Activated CD8-positive, alpha-beta memory T cell treated with anti-CD3 and anti-CD28 coated beads for 4 hours (primary cell): ENCODE measurements around the gene SEMA3B.
A peak's percentile ranks its signal among the peaks of the same experiment; 100 is the strongest.

Experiments
- DNase-seq, 2 donors: peaks; one replicate each; pipeline ENCODE4 v3.0.0-alpha.2; 2020; ENCODE audit warnings: low read depth in 2 of 2

Gene SEMA3B

DNA sequence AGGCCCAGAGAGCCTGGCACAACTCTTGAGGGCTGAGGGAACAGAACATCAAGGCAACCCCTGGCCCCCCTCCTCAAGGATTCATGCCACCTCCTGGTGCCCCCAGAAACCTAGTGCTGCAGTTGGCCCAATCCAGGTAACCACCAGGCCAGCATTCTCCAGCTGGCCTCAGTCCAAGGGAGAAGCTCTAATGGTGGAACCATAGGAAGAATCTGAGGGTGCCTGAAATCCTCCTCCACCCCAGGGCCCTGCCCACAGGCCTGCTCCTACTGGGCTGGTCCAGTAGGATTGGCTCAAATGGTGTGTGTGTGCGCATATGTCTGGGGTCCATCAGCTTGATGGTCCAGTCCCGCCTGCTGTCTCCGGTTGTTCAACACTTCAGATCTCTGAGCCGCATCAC lies 45.9 kb downstream of the SEMA3B start:
- DNase-seq, result no peak

DNA sequence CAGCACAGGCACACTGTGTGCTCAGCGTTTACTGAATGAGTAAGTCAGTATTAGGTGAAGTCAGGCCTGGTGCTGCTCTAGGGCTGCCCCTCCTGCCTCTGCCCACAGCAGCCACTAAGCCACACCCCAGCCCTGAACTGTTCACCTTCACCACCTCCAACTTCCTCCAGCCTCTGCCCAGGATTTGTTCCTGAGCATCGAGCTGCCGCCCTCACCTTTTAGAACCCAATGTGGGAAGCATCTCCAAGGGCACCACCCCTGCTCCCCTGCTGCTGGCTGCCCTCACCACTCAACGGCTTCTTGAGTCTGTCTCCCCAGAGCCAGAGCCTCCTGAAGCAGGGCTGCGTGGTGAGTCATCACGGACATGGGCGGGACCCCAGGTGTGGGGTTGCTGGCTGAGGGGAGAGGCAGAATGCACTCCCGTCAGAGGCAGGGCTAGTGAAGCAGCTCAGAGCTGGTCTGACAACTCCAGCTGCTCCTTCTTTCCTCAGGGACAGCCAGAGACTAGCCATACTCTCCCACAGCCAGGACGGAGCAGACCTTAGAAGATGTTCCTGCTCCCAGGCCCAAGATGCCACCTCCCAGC lies 47.8 kb downstream of the SEMA3B start:
- DNase-seq, result peak; percentile 54 to 67

DNA sequence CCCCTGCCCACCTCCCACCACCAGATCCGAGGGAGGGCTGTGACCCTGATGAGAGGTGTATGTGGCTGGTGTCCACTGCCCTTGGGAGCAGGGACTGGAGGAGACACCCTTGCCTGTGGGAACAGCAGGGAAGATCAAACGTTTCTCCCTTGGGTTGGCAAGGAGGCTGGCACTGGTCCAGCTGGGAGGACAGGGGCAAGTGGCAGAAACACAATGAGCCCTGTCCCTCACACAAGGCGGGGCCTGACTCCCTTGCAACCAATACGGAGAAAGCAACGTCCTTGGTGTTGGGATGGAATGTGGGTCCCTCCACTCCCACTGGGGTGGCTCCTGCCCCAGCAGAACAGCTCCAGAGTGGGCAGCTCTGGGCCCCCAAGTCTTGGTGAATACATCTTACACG lies 48.4 kb downstream of the SEMA3B start:
- no peak for DNase-seq

DNA sequence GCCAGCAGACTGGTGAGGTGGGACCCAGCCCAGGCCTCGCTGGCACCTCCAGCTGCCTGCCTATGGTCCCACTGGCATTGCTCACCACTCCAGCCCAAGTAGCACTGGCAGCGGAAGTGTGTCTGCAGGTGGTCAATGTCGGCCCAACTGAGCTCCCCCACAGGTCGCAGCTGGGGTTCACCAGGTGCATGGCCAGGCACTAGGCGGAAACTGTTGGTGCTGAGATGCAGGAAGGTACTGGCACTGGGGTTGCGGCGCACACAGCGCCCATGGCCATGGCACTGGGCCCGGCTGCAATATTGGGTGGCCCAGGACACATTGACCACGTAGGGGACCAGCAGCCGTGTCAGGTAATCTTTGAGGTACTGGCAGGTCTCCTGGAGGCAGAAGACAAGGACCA lies 49.2 kb downstream of the SEMA3B start:
- DNase-seq, result no peak

DNA sequence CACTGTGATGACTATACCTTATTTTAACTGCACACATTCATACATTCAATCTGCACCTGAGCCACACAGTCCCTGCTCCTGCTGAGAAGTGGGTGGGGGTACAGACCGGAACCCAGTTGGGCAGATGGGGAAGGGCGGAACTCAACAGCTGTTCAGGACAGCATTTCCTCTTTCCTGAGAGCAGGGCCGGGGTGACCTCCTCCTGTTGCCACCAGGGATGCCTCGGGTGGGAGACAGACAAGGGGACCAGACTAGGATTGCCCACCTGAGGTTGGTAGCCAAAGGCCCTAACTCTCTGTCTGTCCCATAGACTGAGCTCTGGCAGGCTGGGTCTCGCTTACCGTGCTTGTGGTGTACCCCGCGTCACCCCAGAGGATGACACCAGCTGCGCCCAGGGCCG lies 49.7 kb downstream of the SEMA3B start:
- DNase-seq, result no peak

DNA sequence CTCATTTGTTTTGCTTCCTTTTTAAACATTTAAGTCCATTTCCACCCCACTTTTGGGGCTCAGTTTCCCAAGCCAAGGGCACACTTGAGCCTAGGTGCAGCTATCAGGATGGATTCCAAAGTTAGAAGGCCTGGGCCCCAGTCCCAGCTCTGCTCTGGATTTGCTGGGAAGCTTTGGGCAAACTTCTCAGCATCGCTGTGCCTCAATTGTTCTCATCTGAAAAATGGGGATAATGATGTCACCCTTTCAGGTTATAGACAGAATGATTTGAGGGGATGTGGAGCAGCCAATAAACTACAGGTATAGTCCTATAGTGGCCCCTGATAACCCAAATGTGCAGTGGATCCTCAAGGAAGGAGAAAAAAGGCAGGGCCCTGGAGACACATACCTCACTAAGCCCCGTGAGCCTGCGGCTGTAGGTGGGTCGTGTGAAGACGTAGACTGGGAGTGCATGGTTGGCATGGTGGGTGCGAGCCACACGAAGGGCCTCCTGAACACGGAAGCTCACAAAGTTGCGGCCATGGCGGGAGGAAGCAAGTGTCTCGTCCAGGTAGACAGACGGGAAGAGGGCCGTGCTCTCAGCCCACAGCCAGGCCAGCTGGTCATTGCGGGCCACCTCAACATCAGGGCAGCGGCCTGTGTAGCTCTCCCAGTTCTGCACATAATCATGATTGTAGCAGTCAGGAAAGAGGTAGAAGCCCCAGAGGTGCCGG lies 50.4 kb downstream of the SEMA3B start:
- DNase-seq, result no peak

DNA sequence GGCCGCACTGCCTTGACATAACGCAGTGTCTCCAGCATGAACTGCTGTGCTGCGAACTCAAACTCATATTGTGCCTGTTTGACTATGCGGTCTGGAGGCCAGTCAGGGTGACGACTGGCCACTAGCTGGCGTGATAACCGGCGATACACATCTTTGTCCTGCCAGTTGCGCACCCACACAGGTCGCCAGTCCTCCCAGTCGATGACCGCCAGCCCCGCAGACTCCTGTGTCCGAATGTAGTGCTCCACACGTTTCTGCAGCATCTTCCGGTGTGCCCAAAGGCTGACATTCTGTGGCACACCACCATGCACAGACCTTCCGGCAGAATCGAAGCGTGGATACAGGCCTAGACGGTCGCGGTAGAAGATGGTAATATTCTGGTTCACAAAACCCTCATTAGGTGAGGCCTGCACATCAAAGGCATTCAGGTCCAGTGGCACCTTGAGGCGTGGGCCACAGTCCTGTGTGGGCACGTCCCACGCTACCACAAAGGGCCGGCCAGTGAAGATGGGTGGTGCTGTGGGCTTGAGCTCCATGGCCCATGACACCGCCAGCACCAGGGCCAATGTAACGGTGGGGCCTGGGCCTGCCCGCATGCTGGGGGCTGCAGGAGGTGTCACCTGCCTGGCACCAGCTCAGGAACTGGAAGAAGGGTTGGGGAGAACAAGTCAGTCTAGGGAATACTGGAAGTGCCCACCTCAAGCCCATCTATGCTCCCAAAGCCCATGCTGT lies 51.1 kb downstream of the SEMA3B start:
- no peak for DNase-seq

DNA sequence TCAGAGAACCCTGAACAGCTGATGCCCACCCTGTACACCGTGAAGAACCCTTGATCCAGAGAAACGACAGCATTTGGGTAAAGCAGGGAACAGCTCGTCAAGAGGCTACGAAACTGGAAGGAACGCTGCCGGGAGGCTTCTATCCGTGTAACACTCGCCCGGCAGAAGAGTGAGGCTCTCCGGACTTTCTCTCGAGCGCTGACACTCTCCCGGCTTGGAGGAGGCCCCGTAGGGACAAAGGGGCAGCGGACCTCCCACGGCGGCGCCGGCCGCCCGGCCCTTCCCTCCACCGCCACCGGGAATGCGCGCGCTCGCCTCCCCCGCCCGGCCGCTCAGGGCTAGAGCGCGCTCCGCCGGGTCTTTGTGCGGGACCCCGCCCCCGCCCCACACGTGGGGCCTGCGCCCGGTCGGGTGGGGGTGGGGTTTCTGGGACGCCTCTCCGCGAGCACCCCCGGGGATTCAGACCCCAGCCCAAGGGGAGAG lies 51.9 kb downstream of the SEMA3B start:
- DNase-seq, result no peak

DNA sequence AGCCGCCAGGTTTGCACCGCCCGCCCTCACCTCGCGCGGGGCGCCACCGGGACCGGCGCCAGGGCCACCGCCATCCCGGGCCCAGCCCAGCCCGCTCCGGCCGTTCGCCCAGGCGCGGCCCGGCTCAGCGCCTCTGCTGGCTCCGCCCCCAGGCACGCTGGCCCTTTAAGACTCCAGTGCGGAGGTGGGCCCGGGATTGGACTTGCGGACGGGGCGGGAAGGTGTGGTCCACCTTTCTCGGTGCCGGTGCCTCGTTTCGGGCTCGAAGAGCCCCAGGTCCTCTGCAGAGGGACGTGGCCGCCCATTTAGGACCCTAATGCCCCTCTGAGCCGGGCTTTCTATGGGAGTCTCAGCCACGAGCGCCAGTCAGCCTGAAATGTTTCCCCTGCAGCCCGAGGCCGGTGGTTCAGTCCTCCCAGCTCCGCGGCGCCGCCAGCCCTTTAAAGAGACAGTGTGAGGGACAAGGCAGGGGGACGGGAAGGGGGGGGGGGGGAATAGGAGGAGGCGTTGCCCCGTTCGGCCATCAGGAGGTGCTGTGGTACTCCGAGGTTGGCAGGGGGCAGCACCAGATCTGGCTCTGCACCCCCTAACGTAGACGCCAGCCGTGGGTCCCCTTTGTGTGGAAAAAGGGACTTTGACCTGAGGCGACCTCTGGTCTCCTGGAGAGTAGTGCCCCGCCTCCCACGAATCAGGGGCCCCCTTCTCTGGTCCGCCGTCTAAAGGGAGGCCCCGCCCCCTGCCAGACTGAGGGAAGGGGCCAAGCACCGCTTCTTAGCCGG lies 52.6 kb downstream of the SEMA3B start:
- DNase-seq, result peak; percentile 52 to 65

DNA sequence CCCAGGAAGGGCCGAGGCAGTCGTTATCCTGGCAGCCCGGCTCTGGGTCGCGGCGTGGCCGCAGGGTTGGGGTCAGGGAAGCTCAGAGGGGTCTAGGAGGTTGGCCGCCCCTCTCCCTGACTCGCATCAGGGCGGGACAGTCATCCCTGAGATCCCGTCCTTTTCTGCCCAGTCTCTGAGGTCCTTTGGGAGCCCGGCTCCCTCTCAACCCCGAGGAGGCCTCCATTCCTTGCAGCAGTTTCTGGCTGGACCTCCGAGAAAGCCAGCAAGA lies 53.1 kb downstream of the SEMA3B start:
- no peak for DNase-seq

DNA sequence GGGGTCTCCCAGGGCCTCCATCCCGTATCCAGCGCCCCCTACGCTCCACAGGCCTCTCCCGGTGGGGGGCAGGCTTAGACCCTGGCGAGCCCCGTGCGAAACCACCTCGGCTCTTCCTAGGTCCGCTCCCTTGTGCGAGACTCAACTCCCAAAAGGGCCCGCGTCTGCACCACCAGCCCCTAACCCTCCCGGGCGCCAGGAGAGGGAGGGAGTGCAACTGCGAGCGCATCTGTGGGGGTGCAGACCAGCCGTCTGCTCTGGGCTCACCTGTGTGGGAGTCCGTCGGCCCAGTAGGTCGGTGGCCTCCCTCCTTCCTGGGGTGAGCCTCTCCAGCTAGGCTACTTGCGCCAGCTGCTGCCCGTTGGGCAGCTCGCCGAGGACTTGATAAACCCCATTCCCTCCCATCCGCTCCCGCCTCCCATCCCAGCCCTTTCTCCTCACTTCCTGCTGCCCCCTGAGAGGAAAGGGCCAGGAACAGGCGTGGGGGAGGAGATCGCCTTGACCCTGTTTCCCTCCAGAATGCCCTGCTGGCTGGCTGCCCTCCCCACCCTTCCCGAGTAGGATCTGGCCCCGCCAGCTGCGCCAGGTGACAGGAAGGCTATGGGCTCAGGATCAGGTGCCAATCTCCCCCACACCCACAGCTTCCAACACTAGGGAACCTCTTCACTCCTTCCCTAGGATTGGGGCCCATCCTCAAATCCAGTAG lies 53.6 kb downstream of the SEMA3B start, which contains the start of gene HYAL2:
Gene HYAL2, minus strand, starts transcription at position 360 of the 706 bp plus-strand sequence. CDS start 2,256 bp downstream, outside the sequence.
- DNase-seq, result no peak

DNA sequence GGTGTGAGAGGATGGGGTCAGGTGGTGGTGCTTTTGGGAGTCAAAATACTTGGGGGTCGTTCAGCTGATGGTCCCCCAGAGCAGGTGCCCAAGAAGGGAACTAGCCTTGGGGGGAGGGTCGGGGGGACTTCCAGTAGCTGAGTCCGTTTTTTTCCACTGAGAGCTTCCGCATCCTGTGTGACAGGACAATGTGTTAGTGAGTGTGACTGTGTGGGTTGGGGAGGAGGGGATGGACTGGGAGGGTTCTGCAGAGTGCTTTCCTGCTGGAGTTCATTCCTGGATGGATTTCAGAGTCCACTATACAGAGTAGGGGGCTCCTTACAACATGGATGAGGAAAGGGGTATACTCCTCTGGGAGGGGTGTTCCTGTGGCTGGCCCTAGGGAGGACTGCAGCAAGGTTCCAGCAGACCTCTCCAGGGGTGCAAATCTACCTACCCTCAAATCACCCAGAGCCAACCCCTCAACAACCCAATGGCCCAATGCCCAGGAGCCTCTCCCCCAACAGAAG lies 54.2 kb downstream of the SEMA3B start:
- DNase-seq, result no peak

DNA sequence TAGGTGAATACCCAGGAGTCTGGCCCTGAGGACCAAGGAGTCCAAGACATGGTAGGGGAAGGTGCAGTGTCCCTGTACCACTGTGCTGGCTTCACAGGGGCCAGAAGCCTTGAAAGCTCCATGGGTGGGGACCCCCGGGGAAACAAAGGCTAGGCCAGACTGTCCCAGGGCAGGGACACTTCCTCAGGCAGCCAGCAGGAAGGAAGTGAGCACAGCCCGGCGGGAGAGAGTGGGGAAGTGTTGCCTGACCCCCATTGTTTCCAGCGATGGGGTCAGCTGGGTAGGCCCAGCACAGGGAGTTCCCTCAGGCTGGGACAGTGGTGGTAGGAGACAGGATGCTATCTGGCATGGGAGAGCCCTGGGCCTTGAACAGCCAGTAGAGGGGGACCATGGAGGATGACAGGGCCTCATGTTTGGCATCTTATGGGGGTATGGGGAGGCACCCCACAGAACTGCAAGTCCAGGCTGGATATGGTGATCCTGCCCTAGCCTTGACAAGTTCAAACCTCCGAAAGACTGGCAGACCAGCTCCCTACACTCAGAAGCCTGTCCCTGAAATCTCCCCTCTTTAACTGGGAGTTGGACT lies 54.8 kb downstream of the SEMA3B start:
- no peak for DNase-seq

DNA sequence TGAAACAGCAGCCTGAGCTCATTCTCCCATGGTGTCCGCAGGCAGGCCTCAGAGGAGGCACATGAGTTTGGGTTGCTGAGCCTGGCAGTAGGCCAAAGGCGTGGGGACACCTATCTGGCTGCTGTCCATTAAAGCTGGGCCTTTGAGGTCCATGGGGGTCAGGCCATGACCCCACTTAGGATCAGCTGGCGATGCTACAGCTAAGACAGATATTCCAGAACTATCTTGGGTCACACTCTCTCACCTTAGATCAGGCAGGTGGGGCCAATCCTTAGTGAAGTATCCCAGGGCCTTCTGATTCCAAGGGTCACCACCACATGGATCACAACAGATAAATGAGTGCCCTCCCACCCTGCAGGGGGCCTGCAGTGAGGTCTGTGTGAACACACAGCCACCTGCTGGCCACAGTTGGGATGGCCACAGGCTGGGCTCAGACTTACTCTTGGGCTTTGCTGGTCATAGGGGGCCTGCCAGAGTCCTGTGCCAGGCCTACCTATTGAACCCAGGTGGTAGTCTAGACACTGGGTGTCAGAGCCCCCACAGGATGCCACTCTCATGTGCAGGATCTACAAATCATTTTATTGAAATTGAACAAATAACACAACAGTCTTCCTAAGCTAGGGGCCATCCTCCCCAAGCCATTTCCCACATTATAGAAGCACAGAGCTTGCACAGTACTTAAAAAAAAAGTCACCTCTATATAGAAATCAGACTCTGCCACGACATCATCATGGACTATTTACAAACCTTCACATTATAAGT lies 55.6 kb downstream of the SEMA3B start:
- no peak for DNase-seq

DNA sequence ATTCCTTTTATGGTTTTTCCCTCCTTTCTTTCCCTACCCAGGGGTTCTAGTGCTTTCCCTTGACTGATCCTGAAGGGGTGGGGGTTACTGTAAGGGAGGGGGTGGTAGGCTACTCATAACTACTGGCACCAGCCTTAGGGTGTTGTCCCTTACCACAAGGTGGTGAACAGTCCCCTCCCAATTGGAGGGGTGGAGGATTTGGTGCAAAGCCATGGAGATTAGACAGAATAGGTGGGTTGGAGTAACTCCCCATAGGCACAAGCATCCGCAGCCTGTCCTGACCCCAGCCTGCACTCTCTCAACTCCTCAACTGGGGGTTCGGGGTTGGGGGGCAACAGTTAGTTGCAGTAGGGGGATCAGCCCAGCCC lies 56.1 kb downstream of the SEMA3B start:
- no peak for DNase-seq

DNA sequence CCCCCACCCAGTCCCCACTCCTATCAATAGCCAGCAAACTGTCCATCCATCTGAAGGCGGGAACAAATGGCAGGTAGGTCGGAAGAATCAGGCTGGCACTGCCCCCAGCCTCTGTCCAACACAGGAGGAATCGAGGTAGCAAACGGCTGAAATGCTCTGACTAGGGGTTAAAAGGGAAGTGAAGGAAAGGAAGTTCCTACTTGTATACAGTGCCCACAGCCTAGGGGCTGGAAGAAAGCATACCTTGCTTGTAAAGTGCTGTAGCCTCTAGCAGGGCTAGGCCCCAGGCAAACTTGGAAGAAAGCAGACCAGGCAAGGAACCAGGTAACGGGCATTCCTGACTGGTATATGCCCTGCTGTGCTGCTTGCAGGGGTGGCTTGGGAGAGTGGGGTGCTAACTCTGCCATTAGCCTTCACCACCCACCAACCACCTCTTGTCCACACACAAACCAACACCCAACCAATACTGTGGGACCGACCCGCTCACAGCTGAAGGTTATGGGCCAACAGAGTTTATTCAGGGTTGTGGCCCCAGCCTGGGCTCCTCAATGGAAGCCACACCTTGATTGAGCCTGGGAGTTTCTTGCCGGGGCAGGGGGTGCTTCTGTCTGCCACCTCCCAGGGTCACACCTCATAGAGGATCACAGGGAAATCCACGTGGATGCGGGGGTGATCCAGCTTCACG lies 56.7 kb downstream of the SEMA3B start:
- no peak for DNase-seq

DNA sequence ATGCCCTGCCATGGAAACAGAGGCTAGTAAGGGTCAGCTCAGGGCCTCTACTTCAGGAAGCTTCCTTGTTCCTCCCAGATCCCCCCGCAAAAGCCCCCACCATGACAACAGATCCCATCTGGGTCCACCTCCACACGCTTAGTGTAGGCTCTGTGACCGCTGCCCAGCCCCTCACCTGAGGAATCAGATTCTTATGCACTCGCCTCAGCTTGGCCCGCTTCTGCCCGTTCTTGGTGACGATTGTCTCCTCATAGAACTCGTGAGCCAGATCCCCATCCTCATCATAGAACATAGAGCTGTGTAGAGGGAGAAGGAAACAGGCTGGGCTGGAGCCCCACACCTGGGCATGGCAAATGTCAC lies 57.2 kb downstream of the SEMA3B start:
- no peak for DNase-seq

DNA sequence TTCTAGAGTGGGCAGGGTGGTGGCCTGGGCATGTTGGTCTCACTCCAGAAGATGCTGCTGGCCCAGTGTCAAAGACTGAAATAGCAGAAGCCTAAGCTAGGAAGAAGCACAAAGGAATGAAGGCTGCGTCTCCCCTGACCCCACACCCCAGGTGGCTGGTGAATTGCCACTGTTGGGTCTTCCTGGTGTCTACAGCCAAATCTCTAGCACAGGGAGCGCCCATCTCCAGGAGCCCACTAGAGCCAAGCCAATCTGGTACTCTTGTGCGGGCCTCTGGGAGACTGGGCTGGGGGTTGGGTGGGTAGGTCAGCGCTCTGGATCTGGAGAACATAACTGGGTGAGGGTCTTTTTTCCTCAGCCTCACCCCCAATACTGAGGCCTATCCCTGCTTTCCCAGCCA lies 58.2 kb downstream of the SEMA3B start:
- no peak for DNase-seq
